Kidney (tissue), 14 donors: ENCODE measurements around the gene RAI1. TPM values are rescaled to one million over a fixed set of nuclear protein-coding genes. Genes with fewer than 3 reads are reported as not detected.

Source experiments
- DNase-seq, 5 donors: peaks; one replicate each; pipeline ENCODE4 v3.0.0-alpha.2; 2013 to 2020
- FAIRE-seq: peaks from 2 replicates; lab custom pipeline; 2012; peaks lifted over from hg19 to GRCh38; lab: Jason Lieb, UNC
- H3K27ac ChIP-seq, 2 donors: one replicate each; pipeline ENCODE4 v1.7.0; 2013; ENCODE audit warnings: low read depth in 2 of 2, low read length in 2 of 2, inconsistent platforms in 1 of 2
- H3K27me3 ChIP-seq: one replicate; pipeline ENCODE4 v1.7.1; 2013; ENCODE audit warnings: low read length, inconsistent platforms; ENCODE audit not compliant: control insufficient read depth, insufficient read depth
- H3K36me3 ChIP-seq, 3 donors: one replicate each; pipeline versions ENCODE4 v1.7.0 to v1.7.1; 2013; ENCODE audit warnings: low read length in 3 of 3, control low read depth in 1 of 3, inconsistent platforms in 1 of 3; ENCODE audit not compliant: insufficient read depth in 3 of 3, control insufficient read depth in 2 of 3
- H3K4me1 ChIP-seq, 3 donors: one replicate each; pipeline versions ENCODE4 v1.7.0 to v1.7.1; 2013; ENCODE audit warnings: low read length in 3 of 3, inconsistent platforms in 1 of 3, low read depth in 1 of 3; ENCODE audit not compliant: control insufficient read depth in 2 of 3, insufficient read depth in 2 of 3
- H3K4me3 ChIP-seq, 3 donors: one replicate each; pipeline versions ENCODE4 v1.7.0 to v1.8.1; 2013; ENCODE audit warnings: low read length in 3 of 3, control low read depth in 1 of 3, inconsistent platforms in 1 of 3
- H3K9ac ChIP-seq, 3 donors: one replicate each; pipeline versions ENCODE4 v1.7.0 to v1.7.1; 2013; ENCODE audit warnings: low read length in 3 of 3, control low read depth in 1 of 3, inconsistent platforms in 1 of 3
- H3K9me3 ChIP-seq, 3 donors: one replicate each; pipeline versions ENCODE4 v1.7.0 to v1.7.1; 2013; ENCODE audit warnings: low read length in 3 of 3, control low read depth in 1 of 3, inconsistent platforms in 1 of 3; ENCODE audit not compliant: control insufficient read depth in 2 of 3, insufficient read depth in 1 of 3
- CTCF ChIP-seq: IDR thresholded peaks from 3 replicates; pipeline ENCODE4 v1.5.1; 2012; ENCODE audit warnings: mild to moderate bottlenecking, moderate library complexity, borderline replicate concordance; ENCODE audit not compliant: insufficient read depth; ENCODE audit errors: extremely low read depth
- intact Hi-C: fragments of 100-400 bp; cut with DNase I; formaldehyde crosslinking; loops from one replicate; pipeline ENCODE4 v1.11.1; 2022
- polyA plus RNA-seq: library from polyadenylated mRNA; stranded (reverse); fragments of 350-450 nt; fragmentation: Illumina TruSeq; extraction: RNeasy Lipid Tissue Mini Kit (QIAGEN cat#74804); gene quantifications from one replicate; pipeline ENCODE4 v1.2.3, GENCODE V29; 2014; ENCODE audit warnings: low read depth, low replicate concordance; ENCODE audit not compliant: insufficient read depth
- total RNA-seq: library from RNA; stranded (reverse); fragmentation: NEBNext Ultra II Directional; extraction: Animal tissue kit (Norgen Biotek cat#: 25700); gene quantifications from one replicate; pipeline ENCODE4 v1.2.1, GENCODE V29; 2021
- donor health status: control.
- donor health status: control.
- donor health status: control.
- donor health status: control.
- donor health status: control.
- donor health status: DM: yes; HTN: yes; CAD: no.
- donor health status: Normal renal cell carcinoma (clear cell type).

RAI1 gene
- total and polyA plus RNA-seq, 2 donors from 2014 or later: 6.7 to 50.5 TPM

- intact Hi-C loops: no loop called here
- H3K4me3 ChIP-seq: no peak overlapping the region
- FAIRE-seq (no peak), DNase-seq (peak in 3 of 5 donors; percentile 48 to 79 (median 59))
- H3K9me3 ChIP-seq: no peaks in the 10 kb centered on the region
- H3K4me1 ChIP-seq: peaks cover 3 to 42% (median 4%) of the 10 kb centered on the region in 3 donors
- H3K36me3 ChIP-seq: no peaks in the 10 kb centered on the region
- H3K27ac ChIP-seq: peak overlapping the region in 1 of 2 donors; percentile 32
- no peak overlapping the region for H3K9ac ChIP-seq
- H3K27me3 ChIP-seq: no peaks in the 10 kb centered on the region
- no peak for TF ChIP-seq CTCF
These were observed 87.3 kb downstream of the RAI1 start for GRCh38 chr17:17768424-17769088.

GRCh38 chr17:17769869-17770631, 88.8 kb downstream of the RAI1 start:
- Histone ChIP-seq H3K9ac (peak overlapping the region in 2 of 3 donors; percentile 34 to 46), H3K36me3 (no peaks in the 10 kb centered on the region), H3K4me1 (peaks cover 3 to 49% (median 14%) of the 10 kb centered on the region in 3 donors), H3K27ac (peak overlapping the region in 1 of 2 donors; percentile 45), H3K4me3 (no peak overlapping the region), H3K27me3 (no peaks in the 10 kb centered on the region), H3K9me3 (no peaks in the 10 kb centered on the region)
- DNase-seq (peak in 4 of 5 donors; percentile 69 to 87 (median 77)), FAIRE-seq (no peak)
- no peak for TF ChIP-seq CTCF
- intact Hi-C loops: no loop called here

GRCh38 chr17:17770632-17771044, 89.4 kb downstream of the RAI1 start:
- Histone ChIP-seq H3K4me3 (no peak overlapping the region), H3K36me3 (no peaks in the 10 kb centered on the region), H3K9me3 (no peaks in the 10 kb centered on the region), H3K27ac (no peak overlapping the region), H3K9ac (no peak overlapping the region), H3K4me1 (peaks cover 3 to 49% (median 14%) of the 10 kb centered on the region in 3 donors), H3K27me3 (no peaks in the 10 kb centered on the region)
- DNase-seq: peak in 4 of 5 donors; percentile 50 to 70 (median 58)
- FAIRE-seq: no peak
- no peak for TF ChIP-seq CTCF
- intact Hi-C loops: no loop called here
